Measurements from ENCODE around the gene CDC42.

Gene CDC42

GRCh38 chr1:22076346-22076745, 23.8 kb downstream of the CDC42 start:
- DNase-seq, result no peak

- no peak for DNase-seq
Measured at GRCh38 chr1:22077728-22078127, 25.2 kb downstream of the CDC42 start.

- DNase-seq, result no peak
Measured at GRCh38 chr1:22078133-22078532, 25.6 kb downstream of the CDC42 start.

GRCh38 chr1:22080191-22080590, 27.7 kb downstream of the CDC42 start:
- no peak for DNase-seq

- DNase-seq, result peak; percentile 20
Measured at GRCh38 chr1:22088331-22088730, 35.8 kb downstream of the CDC42 start.

- DNase-seq, result peak; percentile 20
Measured at GRCh38 chr1:22089134-22089571, 36.6 kb downstream of the CDC42 start.

GRCh38 chr1:22089787-22090186, 37.3 kb downstream of the CDC42 start:
- DNase-seq, result peak; percentile 18

- DNase-seq, result no peak
Measured at GRCh38 chr1:22090867-22091266, 38.4 kb downstream of the CDC42 start.

GRCh38 chr1:22092026-22092768, 39.7 kb downstream of the CDC42 start:
- DNase-seq, result peak; percentile 27

GRCh38 chr1:22093513-22093912, 41.0 kb downstream of the CDC42 start:
- no peak for DNase-seq

GRCh38 chr1:22096036-22096435, 43.5 kb downstream of the CDC42 start:
- no peak for DNase-seq

- no peak for DNase-seq
Measured at GRCh38 chr1:22096463-22096862, 44.0 kb downstream of the CDC42 start.

GRCh38 chr1:22098752-22099151, 46.2 kb downstream of the CDC42 start:
- no peak for DNase-seq

GRCh38 chr1:22100168-22100567, 47.7 kb downstream of the CDC42 start:
- DNase-seq, result no peak

- no peak for DNase-seq
Measured at GRCh38 chr1:22101199-22101598, 48.7 kb downstream of the CDC42 start.

GRCh38 chr1:22101995-22102394, 49.5 kb downstream of the CDC42 start:
- no peak for DNase-seq

GRCh38 chr1:22102746-22103145, 50.2 kb downstream of the CDC42 start:
- no peak for DNase-seq

- DNase-seq, result peak; percentile 54
Measured at GRCh38 chr1:22104094-22104493, 51.6 kb downstream of the CDC42 start.

- no peak for DNase-seq
Measured at GRCh38 chr1:22104865-22105437, 52.4 kb downstream of the CDC42 start.

- peak; percentile 82 for DNase-seq
Measured at GRCh38 chr1:22105611-22106207, 53.2 kb downstream of the CDC42 start.

- DNase-seq, result no peak
Measured at GRCh38 chr1:22107126-22107525, 54.6 kb downstream of the CDC42 start.

- no peak for DNase-seq
Measured at GRCh38 chr1:22108339-22109105, 56.0 kb downstream of the CDC42 start.

GRCh38 chr1:22110016-22110415, 57.5 kb downstream of the CDC42 start:
- no peak for DNase-seq

- no peak for DNase-seq
Measured at GRCh38 chr1:22111115-22111514, 58.6 kb downstream of the CDC42 start.

Data from hematopoietic multipotent progenitor cell treated with erythropoietin and hydrocortisone succinate and interleukin-3 and kit ligand, for 6 days (in vitro differentiated cells).